Measurements from ENCODE around the gene LPIN2.

The LPIN2 gene

GRCh38 chr18:3013024-3013804, at the start of gene LPIN2:
Gene LPIN2 (minus strand): TSS chr18:3013144. CDS start chr18:2960840, 52,304 bp downstream.
- H3K9me3 ChIP-seq (ENCODE audit: control insufficient read depth in 1 of 2, low read length in 2 of 2) = no peaks in the 10 kb centered on the region
- H3K4me3 ChIP-seq (ENCODE audit: low read depth in 1 of 2, low read length in 2 of 2) = peak within 1 kb of the TSS; percentile 79 to 89
- peaks cover 24 to 27% of the 10 kb centered on the region in 2 donors for H3K4me1 ChIP-seq (ENCODE audit: control insufficient read depth in 1 of 2, insufficient read depth in 2 of 2, low read length in 2 of 2)
- H3K27ac ChIP-seq (ENCODE audit: low read depth, low read length) = peak within 1 kb of the TSS; percentile 89
- H3K36me3 ChIP-seq (ENCODE audit: control insufficient read depth in 1 of 2, insufficient read depth in 2 of 2, low read length in 2 of 2) = peaks cover 0 to 14% of the 10 kb centered on the region in 2 donors
- peak within 1 kb of the TSS; percentile 71 to 78 for H3K9ac ChIP-seq (ENCODE audit: low read depth in 1 of 2, low read length in 2 of 2)
- H3K27me3 ChIP-seq (ENCODE audit: control insufficient read depth in 1 of 2, insufficient read depth in 2 of 2, low read length in 2 of 2) = no peaks in the 10 kb centered on the region

GRCh38 chr18:3061581-3062312, 48.8 kb upstream of the LPIN2 start:
- Histone ChIP-seq H3K9ac (ENCODE audit: low read depth in 1 of 2, low read length in 2 of 2) (no peak overlapping the region), H3K36me3 (ENCODE audit: control insufficient read depth in 1 of 2, insufficient read depth in 2 of 2, low read length in 2 of 2) (no peaks in the 10 kb centered on the region), H3K27me3 (ENCODE audit: control insufficient read depth in 1 of 2, insufficient read depth in 2 of 2, low read length in 2 of 2) (no peaks in the 10 kb centered on the region), H3K4me1 (ENCODE audit: control insufficient read depth in 1 of 2, insufficient read depth in 2 of 2, low read length in 2 of 2) (peaks cover 16 to 19% of the 10 kb centered on the region in 2 donors), H3K9me3 (ENCODE audit: control insufficient read depth in 1 of 2, low read length in 2 of 2) (no peaks in the 10 kb centered on the region), H3K27ac (ENCODE audit: low read depth, low read length) (peak overlapping the region; percentile 7), H3K4me3 (ENCODE audit: low read depth in 1 of 2, low read length in 2 of 2) (peak overlapping the region in 1 of 2 donors; percentile 32)

- peak overlapping the region in 1 of 2 donors; percentile 32 for H3K4me3 ChIP-seq (ENCODE audit: low read depth in 1 of 2, low read length in 2 of 2)
- no peaks in the 10 kb centered on the region for H3K36me3 ChIP-seq (ENCODE audit: control insufficient read depth in 1 of 2, insufficient read depth in 2 of 2, low read length in 2 of 2)
- peaks cover 16 to 20% of the 10 kb centered on the region in 2 donors for H3K4me1 ChIP-seq (ENCODE audit: control insufficient read depth in 1 of 2, insufficient read depth in 2 of 2, low read length in 2 of 2)
- H3K27ac ChIP-seq (ENCODE audit: low read depth, low read length) = peak overlapping the region; percentile 15
- no peaks in the 10 kb centered on the region for H3K27me3 ChIP-seq (ENCODE audit: control insufficient read depth in 1 of 2, insufficient read depth in 2 of 2, low read length in 2 of 2)
- H3K9ac ChIP-seq (ENCODE audit: low read depth in 1 of 2, low read length in 2 of 2) = no peak overlapping the region
- H3K9me3 ChIP-seq (ENCODE audit: control insufficient read depth in 1 of 2, low read length in 2 of 2) = no peaks in the 10 kb centered on the region
Measured at GRCh38 chr18:3060667-3061580, 48.0 kb upstream of the LPIN2 start.

GRCh38 chr18:3059272-3059671, 46.3 kb upstream of the LPIN2 start:
- Histone ChIP-seq H3K4me3 (ENCODE audit: low read depth in 1 of 2, low read length in 2 of 2) (no peak overlapping the region), H3K9me3 (ENCODE audit: control insufficient read depth in 1 of 2, low read length in 2 of 2) (no peaks in the 10 kb centered on the region), H3K27me3 (ENCODE audit: control insufficient read depth in 1 of 2, insufficient read depth in 2 of 2, low read length in 2 of 2) (no peaks in the 10 kb centered on the region), H3K4me1 (ENCODE audit: control insufficient read depth in 1 of 2, insufficient read depth in 2 of 2, low read length in 2 of 2) (peaks cover 16 to 24% of the 10 kb centered on the region in 2 donors), H3K36me3 (ENCODE audit: control insufficient read depth in 1 of 2, insufficient read depth in 2 of 2, low read length in 2 of 2) (no peaks in the 10 kb centered on the region), H3K27ac (ENCODE audit: low read depth, low read length) (no peak overlapping the region), H3K9ac (ENCODE audit: low read depth in 1 of 2, low read length in 2 of 2) (no peak overlapping the region)

- peaks cover 16 to 24% of the 10 kb centered on the region in 2 donors for H3K4me1 ChIP-seq (ENCODE audit: control insufficient read depth in 1 of 2, insufficient read depth in 2 of 2, low read length in 2 of 2)
- no peaks in the 10 kb centered on the region for H3K27me3 ChIP-seq (ENCODE audit: control insufficient read depth in 1 of 2, insufficient read depth in 2 of 2, low read length in 2 of 2)
- H3K9ac ChIP-seq (ENCODE audit: low read depth in 1 of 2, low read length in 2 of 2) = peak overlapping the region in 1 of 2 donors; percentile 48
- peak overlapping the region; percentile 17 for H3K27ac ChIP-seq (ENCODE audit: low read depth, low read length)
- no peaks in the 10 kb centered on the region for H3K9me3 ChIP-seq (ENCODE audit: control insufficient read depth in 1 of 2, low read length in 2 of 2)
- no peaks in the 10 kb centered on the region for H3K36me3 ChIP-seq (ENCODE audit: control insufficient read depth in 1 of 2, insufficient read depth in 2 of 2, low read length in 2 of 2)
- H3K4me3 ChIP-seq (ENCODE audit: low read depth in 1 of 2, low read length in 2 of 2) = no peak overlapping the region
Measured at GRCh38 chr18:3058328-3059191, 45.6 kb upstream of the LPIN2 start.

- no peaks in the 10 kb centered on the region for H3K36me3 ChIP-seq (ENCODE audit: control insufficient read depth in 1 of 2, insufficient read depth in 2 of 2, low read length in 2 of 2)
- H3K4me1 ChIP-seq (ENCODE audit: control insufficient read depth in 1 of 2, insufficient read depth in 2 of 2, low read length in 2 of 2) = peaks cover 13 to 19% of the 10 kb centered on the region in 2 donors
- H3K9me3 ChIP-seq (ENCODE audit: control insufficient read depth in 1 of 2, low read length in 2 of 2) = no peaks in the 10 kb centered on the region
- no peak overlapping the region for H3K9ac ChIP-seq (ENCODE audit: low read depth in 1 of 2, low read length in 2 of 2)
- no peak overlapping the region for H3K4me3 ChIP-seq (ENCODE audit: low read depth in 1 of 2, low read length in 2 of 2)
- H3K27ac ChIP-seq (ENCODE audit: low read depth, low read length) = no peak overlapping the region
- H3K27me3 ChIP-seq (ENCODE audit: control insufficient read depth in 1 of 2, insufficient read depth in 2 of 2, low read length in 2 of 2) = no peaks in the 10 kb centered on the region
Measured at GRCh38 chr18:3057526-3057925, 44.6 kb upstream of the LPIN2 start.

- Histone ChIP-seq H3K27me3 (ENCODE audit: control insufficient read depth in 1 of 2, insufficient read depth in 2 of 2, low read length in 2 of 2) (no peaks in the 10 kb centered on the region), H3K4me1 (ENCODE audit: control insufficient read depth in 1 of 2, insufficient read depth in 2 of 2, low read length in 2 of 2) (peaks cover 17 to 22% of the 10 kb centered on the region in 2 donors), H3K36me3 (ENCODE audit: control insufficient read depth in 1 of 2, insufficient read depth in 2 of 2, low read length in 2 of 2) (no peaks in the 10 kb centered on the region), H3K4me3 (ENCODE audit: low read depth in 1 of 2, low read length in 2 of 2) (no peak overlapping the region), H3K9me3 (ENCODE audit: control insufficient read depth in 1 of 2, low read length in 2 of 2) (no peaks in the 10 kb centered on the region), H3K27ac (ENCODE audit: low read depth, low read length) (no peak overlapping the region), H3K9ac (ENCODE audit: low read depth in 1 of 2, low read length in 2 of 2) (no peak overlapping the region)
Measured at GRCh38 chr18:3056311-3056710, 43.4 kb upstream of the LPIN2 start.

- Histone ChIP-seq H3K36me3 (ENCODE audit: control insufficient read depth in 1 of 2, insufficient read depth in 2 of 2, low read length in 2 of 2) (no peaks in the 10 kb centered on the region), H3K4me1 (ENCODE audit: control insufficient read depth in 1 of 2, insufficient read depth in 2 of 2, low read length in 2 of 2) (peaks cover 22 to 26% of the 10 kb centered on the region in 2 donors), H3K4me3 (ENCODE audit: low read depth in 1 of 2, low read length in 2 of 2) (no peak overlapping the region), H3K27ac (ENCODE audit: low read depth, low read length) (no peak overlapping the region), H3K9ac (ENCODE audit: low read depth in 1 of 2, low read length in 2 of 2) (no peak overlapping the region), H3K27me3 (ENCODE audit: control insufficient read depth in 1 of 2, insufficient read depth in 2 of 2, low read length in 2 of 2) (no peaks in the 10 kb centered on the region), H3K9me3 (ENCODE audit: control insufficient read depth in 1 of 2, low read length in 2 of 2) (no peaks in the 10 kb centered on the region)
Measured at GRCh38 chr18:3055816-3056215, 42.9 kb upstream of the LPIN2 start.

GRCh38 chr18:3055186-3055728, 42.3 kb upstream of the LPIN2 start:
- H3K27ac ChIP-seq (ENCODE audit: low read depth, low read length) = no peak overlapping the region
- no peaks in the 10 kb centered on the region for H3K9me3 ChIP-seq (ENCODE audit: control insufficient read depth in 1 of 2, low read length in 2 of 2)
- H3K36me3 ChIP-seq (ENCODE audit: control insufficient read depth in 1 of 2, insufficient read depth in 2 of 2, low read length in 2 of 2) = no peaks in the 10 kb centered on the region
- no peak overlapping the region for H3K4me3 ChIP-seq (ENCODE audit: low read depth in 1 of 2, low read length in 2 of 2)
- no peaks in the 10 kb centered on the region for H3K27me3 ChIP-seq (ENCODE audit: control insufficient read depth in 1 of 2, insufficient read depth in 2 of 2, low read length in 2 of 2)
- H3K4me1 ChIP-seq (ENCODE audit: control insufficient read depth in 1 of 2, insufficient read depth in 2 of 2, low read length in 2 of 2) = peaks cover 20 to 22% of the 10 kb centered on the region in 2 donors
- H3K9ac ChIP-seq (ENCODE audit: low read depth in 1 of 2, low read length in 2 of 2) = no peak overlapping the region
